Gastrocnemius medialis (tissue), 4 donors: ENCODE measurements around the gene MALAT1. TPM values are rescaled to one million over a fixed set of nuclear protein-coding genes. Genes with fewer than 3 reads are reported as not detected.

Experiments
- ATAC-seq, 2 donors: fragments of 150-250 bp; one replicate each; pipeline ENCODE4 v1.9.1; 2016
- DNase-seq, 2 donors: peaks; one replicate each; pipeline ENCODE4 v3.0.0-alpha.2; 2019
- H3K27ac ChIP-seq, 4 donors: fragments of 200-600 bp; sonication (generic); 1 replicate in 1 of 4; 2 replicates in 3 of 4; pipeline ENCODE4 v1.5.1; 2016 to 2018; ENCODE audit warnings: mild to moderate bottlenecking in 2 of 4, moderate library complexity in 1 of 4
- H3K27me3 ChIP-seq, 3 donors: fragments of 200-600 bp; sonication (generic) in 2 of 3; 1 replicate in 1 of 3; 2 replicates in 2 of 3; pipeline versions ENCODE4 v1.5.1 to v1.6.0; 2016 to 2019; ENCODE audit warnings: mild to moderate bottlenecking in 1 of 3, moderate library complexity in 1 of 3
- H3K36me3 ChIP-seq, 2 donors: fragments of 200-600 bp; sonication (generic) in 1 of 2; one replicate each; pipeline ENCODE4 v1.5.1; 2017 to 2018
- H3K4me1 ChIP-seq, 2 donors: fragments of 200-600 bp; sonication (generic) in 1 of 2; one replicate each; pipeline ENCODE4 v1.5.1; 2016 to 2017; ENCODE audit warnings: mild to moderate bottlenecking in 2 of 2
- H3K4me3 ChIP-seq, 4 donors: fragments of 200-600 bp; sonication (generic) in 3 of 4; 1 replicate in 1 of 4; 2 replicates in 3 of 4; pipeline ENCODE4 v1.5.1; 2016 to 2019; ENCODE audit warnings: mild to moderate bottlenecking in 2 of 4
- H3K9me3 ChIP-seq, 3 donors: fragments of 200-600 bp; sonication (generic) in 2 of 3; 1 replicate in 1 of 3; 2 replicates in 2 of 3; pipeline ENCODE4 v1.5.1; 2016 to 2019
- POLR2A ChIP-seq, 2 donors: fragments of 450-650 bp; IDR thresholded peaks; one replicate each; pipeline ENCODE4 v1.6.1; 2017; ENCODE audit warnings: antibody characterized with exemption in 2 of 2, mild to moderate bottlenecking in 2 of 2, moderate library complexity in 2 of 2
- in situ Hi-C, 4 donors: fragments of 200-750 bp; cut with MboI; loops; one replicate each; pipeline versions ENCODE4 v1.15.0 to v1.8.0; 2017; ENCODE audit warnings: low sequenced_read_pairs in 4 of 4
- intact Hi-C: fragments of 100-400 bp; cut with DNase I; formaldehyde crosslinking; loops from one replicate; pipeline ENCODE4 v1.15.1; 2023; ENCODE audit warnings: low total_unique reads
- total RNA-seq, 4 donors: library from RNA; depleted of rRNA; stranded (reverse); fragments of >200 nt; gene quantifications; one replicate each; pipeline versions ENCODE4 v1.1.0 to v1.2.3, GENCODE V29; 2016
- TF ChIP-seq, protein P1 (sequence below), 5 experiments: fragments of 450-650 bp in 3 of 5; fragments of 200-600 bp in 2 of 5; sonication (generic) in 2 of 5; IDR thresholded peaks in 4 of 5; conservative IDR thresholded peaks in 1 of 5; 1 replicate in 4 of 5; 2 replicates in 1 of 5; pipeline ENCODE4 v1.5.1; 2016 to 2019; ENCODE audit warnings: antibody characterized with exemption in 5 of 5, mild to moderate bottlenecking in 3 of 5, moderate library complexity in 3 of 5

The MALAT1 gene
- total RNA-seq, 4 donors from 2014 or later, result 874 to 6,745 (median 1,938) TPM

DNA sequence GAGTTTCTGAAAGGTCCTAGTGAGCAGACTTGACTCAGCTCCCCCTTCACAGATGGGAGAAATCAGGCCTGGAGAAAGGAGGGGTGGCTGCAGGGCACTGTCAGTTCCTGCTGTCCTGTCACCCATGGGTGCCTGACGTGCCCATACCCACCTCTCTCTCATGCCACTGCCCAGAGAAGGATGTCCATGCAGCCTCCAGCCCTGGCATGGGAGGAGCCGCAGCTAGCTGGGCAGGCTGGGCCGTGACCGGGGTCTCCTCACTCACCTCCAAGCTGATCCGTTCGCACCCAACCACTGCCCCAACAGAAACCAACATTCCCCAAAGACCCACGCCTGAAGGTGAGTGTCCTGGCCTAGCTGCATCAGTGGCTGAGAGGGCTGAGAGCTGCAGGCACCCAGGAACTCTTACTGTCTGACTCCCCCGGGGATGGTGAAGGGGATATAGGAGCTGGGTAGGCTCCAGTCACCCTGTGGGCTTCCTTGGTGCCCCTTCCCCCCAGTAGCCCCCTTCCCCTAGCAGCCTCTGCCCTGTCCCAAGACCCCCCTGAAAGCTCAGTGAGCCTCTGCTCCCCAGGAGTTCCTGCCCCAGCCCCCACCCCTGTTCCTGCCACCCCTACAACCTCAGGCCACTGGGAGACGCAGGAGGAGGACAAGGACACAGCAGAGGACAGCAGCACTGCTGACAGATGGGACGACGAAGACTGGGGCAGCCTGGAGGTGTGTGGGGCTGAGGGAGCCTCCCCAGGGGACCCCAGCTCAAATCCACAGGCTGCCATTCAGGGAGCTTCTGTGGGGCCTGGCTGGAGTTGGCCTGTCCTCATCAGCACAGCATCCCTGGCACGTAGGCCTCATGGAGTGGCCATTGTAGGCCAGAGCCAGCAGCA lies 37.8 kb downstream of the MALAT1 start:
- in situ Hi-C loops, result no loop called here
- intact Hi-C loops, result no loop called here
- H3K27me3 ChIP-seq, result no peaks in the 10 kb centered on the region

GRCh38 chr11:65537296-65537597 lies 38.4 kb downstream of the MALAT1 start:
- ATAC-seq (no peak), DNase-seq (no peak)
- Histone ChIP-seq H3K4me3 (no peak overlapping the region), H3K27me3 (no peaks in the 10 kb centered on the region), H3K4me1 (peaks cover 7 to 16% of the 10 kb centered on the region in 2 donors), H3K27ac (no peak overlapping the region), H3K36me3 (peaks cover 0 to 39% of the 10 kb centered on the region in 2 donors), H3K9me3 (no peaks in the 10 kb centered on the region)
- TF ChIP-seq, protein P1, sequence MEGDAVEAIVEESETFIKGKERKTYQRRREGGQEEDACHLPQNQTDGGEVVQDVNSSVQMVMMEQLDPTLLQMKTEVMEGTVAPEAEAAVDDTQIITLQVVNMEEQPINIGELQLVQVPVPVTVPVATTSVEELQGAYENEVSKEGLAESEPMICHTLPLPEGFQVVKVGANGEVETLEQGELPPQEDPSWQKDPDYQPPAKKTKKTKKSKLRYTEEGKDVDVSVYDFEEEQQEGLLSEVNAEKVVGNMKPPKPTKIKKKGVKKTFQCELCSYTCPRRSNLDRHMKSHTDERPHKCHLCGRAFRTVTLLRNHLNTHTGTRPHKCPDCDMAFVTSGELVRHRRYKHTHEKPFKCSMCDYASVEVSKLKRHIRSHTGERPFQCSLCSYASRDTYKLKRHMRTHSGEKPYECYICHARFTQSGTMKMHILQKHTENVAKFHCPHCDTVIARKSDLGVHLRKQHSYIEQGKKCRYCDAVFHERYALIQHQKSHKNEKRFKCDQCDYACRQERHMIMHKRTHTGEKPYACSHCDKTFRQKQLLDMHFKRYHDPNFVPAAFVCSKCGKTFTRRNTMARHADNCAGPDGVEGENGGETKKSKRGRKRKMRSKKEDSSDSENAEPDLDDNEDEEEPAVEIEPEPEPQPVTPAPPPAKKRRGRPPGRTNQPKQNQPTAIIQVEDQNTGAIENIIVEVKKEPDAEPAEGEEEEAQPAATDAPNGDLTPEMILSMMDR (IDR thresholded peaks at IDR 0.05 in 4 of 5, conservative IDR thresholded peaks at IDR 0.05 in 1 of 5), result no peak
- TF ChIP-seq POLR2A (IDR thresholded peaks at IDR 0.05), result no peak
- intact Hi-C loops, result no loop called here
- in situ Hi-C loops, result no loop called here

More for the DNA sequence above, 37.8 kb downstream of the MALAT1 start:
- TF ChIP-seq, protein P1 (IDR thresholded peaks at IDR 0.05 in 4 of 5, conservative IDR thresholded peaks at IDR 0.05 in 1 of 5), result no peak
- no peak for TF ChIP-seq POLR2A (IDR thresholded peaks at IDR 0.05)
- ATAC-seq (no peak), DNase-seq (no peak)
- Histone ChIP-seq H3K4me3 (no peak overlapping the region), H3K9me3 (no peaks in the 10 kb centered on the region), H3K36me3 (peaks cover 0 to 45% of the 10 kb centered on the region in 2 donors), H3K4me1 (peaks cover 7 to 15% of the 10 kb centered on the region in 2 donors), H3K27ac (no peak overlapping the region)

GRCh38 chr11:65537620-65538231 lies 38.9 kb downstream of the MALAT1 start:
- Histone ChIP-seq H3K4me1 (peaks cover 7 to 16% of the 10 kb centered on the region in 2 donors), H3K27me3 (no peaks in the 10 kb centered on the region), H3K4me3 (no peak overlapping the region), H3K36me3 (peaks cover 0 to 34% of the 10 kb centered on the region in 2 donors), H3K9me3 (no peaks in the 10 kb centered on the region), H3K27ac (no peak overlapping the region)
- DNase-seq (no peak), ATAC-seq (no peak)
- in situ Hi-C loops (no loop called here), intact Hi-C loops (no loop called here)
- TF ChIP-seq POLR2A (IDR thresholded peaks at IDR 0.05), result no peak
- TF ChIP-seq, protein P1 (IDR thresholded peaks at IDR 0.05 in 4 of 5, conservative IDR thresholded peaks at IDR 0.05 in 1 of 5), result no peak

- Histone ChIP-seq H3K27ac (no peak overlapping the region), H3K9me3 (no peaks in the 10 kb centered on the region), H3K4me3 (no peak overlapping the region), H3K27me3 (no peaks in the 10 kb centered on the region), H3K36me3 (peaks cover 0 to 28% of the 10 kb centered on the region in 2 donors), H3K4me1 (peaks cover 7 to 16% of the 10 kb centered on the region in 2 donors)
- DNase-seq (no peak), ATAC-seq (no peak)
- intact Hi-C loops, result no loop called here
- in situ Hi-C loops, result no loop called here
- no peak for TF ChIP-seq POLR2A (IDR thresholded peaks at IDR 0.05)
- TF ChIP-seq, protein P1 (IDR thresholded peaks at IDR 0.05 in 4 of 5, conservative IDR thresholded peaks at IDR 0.05 in 1 of 5), result no peak
These were observed 39.5 kb downstream of the MALAT1 start for GRCh38 chr11:65538232-65538914.
